Left lung (tissue), 10 donors: ENCODE results near the gene LAMA5. TPM values are rescaled to one million over a fixed set of nuclear protein-coding genes. Genes with fewer than 3 reads are reported as not detected.

Source experiments
- ATAC-seq: fragments of 200-7000 bp; cut with Tn5 transposase; one replicate; pipeline ENCODE4 v1.9.1; 2020; ENCODE audit warnings: moderate library complexity
- DNase-seq, 4 donors: peaks; one replicate each; pipeline ENCODE4 v3.0.0-alpha.2; 2013 to 2020
- H3K27ac ChIP-seq, 2 donors: fragments of 200-600 bp; sonication (generic) in 1 of 2; one replicate each; pipeline versions ENCODE4 v1.5.0 to v1.8.0; 2020 to 2021
- H3K27me3 ChIP-seq, 2 donors: fragments of 200-600 bp; sonication (generic) in 1 of 2; one replicate each; pipeline versions ENCODE4 v1.5.0 to v1.8.0; 2020 to 2021
- H3K36me3 ChIP-seq, 2 donors: fragments of 200-600 bp; sonication (generic) in 1 of 2; one replicate each; pipeline versions ENCODE4 v1.5.0 to v1.8.0; 2020 to 2021
- H3K4me1 ChIP-seq, 2 donors: fragments of 200-600 bp; one replicate each; pipeline ENCODE4 v1.8.0; 2021
- H3K4me3 ChIP-seq, 2 donors: fragments of 200-600 bp; sonication (generic) in 1 of 2; one replicate each; pipeline versions ENCODE4 v1.5.0 to v1.8.0; 2020 to 2021; ENCODE audit warnings: mild to moderate bottlenecking in 1 of 2
- H3K9me3 ChIP-seq, 2 donors: fragments of 200-600 bp; sonication (generic) in 1 of 2; one replicate each; pipeline versions ENCODE4 v1.5.0 to v1.8.0; 2020 to 2021
- CTCF ChIP-seq, 2 donors: fragments of 200-600 bp; sonication (generic) in 1 of 2; IDR thresholded peaks; one replicate each; pipeline versions ENCODE4 v1.5.0 to v1.8.0; 2021; ENCODE audit warnings: antibody characterized with exemption in 2 of 2
- intact Hi-C, 2 donors: fragments of 100-400 bp; cut with DNase I; formaldehyde crosslinking; loops; one replicate each; pipeline versions ENCODE4 v1.11.2 to v1.14.2; 2022
- polyA plus RNA-seq, 6 donors: library from polyadenylated mRNA; unstranded; fragments of 120-200 nt; gene quantifications; one replicate each; pipeline ENCODE4 v1.2.1, GENCODE V29; 2013; ENCODE audit not compliant: insufficient read length in 6 of 6
- total RNA-seq, 2 donors: library from RNA; stranded (reverse); fragmentation: NEBNext Ultra II Directional; extraction: Animal tissue kit (Norgen Biotek cat#: 25700); gene quantifications; one replicate each; pipeline ENCODE4 v1.2.1, GENCODE V29; 2021
- donor health status: DM: no; HTN: yes; CAD: no.
- donor health status: DM: no; HTN: no; CAD: no.

LAMA5 gene
- total and polyA plus RNA-seq, 8 donors = 123 to 267 (median 158) TPM

DNA sequence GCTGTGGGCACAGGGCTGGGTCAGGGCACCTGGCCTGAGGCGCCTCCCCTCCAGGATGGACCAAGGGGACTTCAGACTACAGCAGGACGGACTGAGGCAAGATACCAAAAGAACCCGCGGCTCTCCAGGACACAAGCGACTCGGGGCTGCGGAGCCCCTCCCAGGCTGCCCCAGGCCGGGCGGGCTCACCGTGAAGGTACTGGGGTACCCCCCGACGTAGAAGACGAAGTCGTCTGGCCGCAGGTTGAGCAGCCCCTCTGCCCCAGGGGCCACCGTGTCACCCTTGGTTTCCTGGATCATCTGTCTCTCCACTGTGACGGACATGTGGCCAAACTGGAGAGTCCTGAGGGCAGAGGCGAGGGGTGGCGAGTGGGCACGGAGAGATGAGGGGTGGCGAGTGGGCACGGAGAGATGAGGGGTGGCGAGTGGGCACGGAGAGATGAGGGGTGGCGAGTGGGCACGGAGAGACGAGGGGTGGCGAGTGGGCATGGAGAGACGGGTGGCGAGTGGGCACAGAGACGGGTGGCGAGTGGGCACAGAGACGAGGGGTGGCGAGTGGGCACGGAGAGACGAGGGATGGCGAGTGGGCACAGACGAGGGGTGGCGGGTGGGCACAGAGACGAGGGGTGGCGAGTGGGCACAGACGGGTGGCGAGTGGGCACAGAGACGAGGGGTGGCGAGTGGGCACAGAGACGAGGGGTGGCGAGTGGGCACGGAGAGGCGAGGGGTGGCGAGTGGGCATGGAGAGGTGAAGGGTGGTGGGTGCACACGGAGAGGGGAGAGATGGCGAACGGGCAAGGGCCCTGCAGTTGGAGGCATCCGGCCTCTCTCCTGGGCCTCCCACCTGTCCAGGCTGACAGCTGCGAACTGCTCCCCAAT is 53.4 kb downstream of the LAMA5 start:
- H3K36me3 ChIP-seq = peaks cover 0 to 89% of the 10 kb centered on the region in 2 donors
- no peak for ATAC-seq
- TF ChIP-seq CTCF (IDR thresholded peaks at IDR 0.05) = no peak

GRCh38 chr20:62313021-62313420 is 54.1 kb downstream of the LAMA5 start:
- no peaks in the 10 kb centered on the region for H3K9me3 ChIP-seq
- TF ChIP-seq CTCF (IDR thresholded peaks at IDR 0.05) = no peak
- no peaks in the 10 kb centered on the region for H3K4me1 ChIP-seq
- peaks cover 0 to 91% of the 10 kb centered on the region in 2 donors for H3K36me3 ChIP-seq
- H3K4me3 ChIP-seq = no peak overlapping the region
- ATAC-seq (no peak), DNase-seq (no peak)
- intact Hi-C loops = no loop called here
- H3K27me3 ChIP-seq = no peaks in the 10 kb centered on the region
- H3K27ac ChIP-seq = no peak overlapping the region

More for the DNA sequence above, 53.4 kb downstream of the LAMA5 start:
- no peaks in the 10 kb centered on the region for H3K27me3 ChIP-seq
- no peak overlapping the region for H3K4me3 ChIP-seq
- no peaks in the 10 kb centered on the region for H3K4me1 ChIP-seq
- intact Hi-C loops = no loop called here
- H3K27ac ChIP-seq = no peak overlapping the region
- H3K9me3 ChIP-seq = no peaks in the 10 kb centered on the region
- no peak for DNase-seq

DNA sequence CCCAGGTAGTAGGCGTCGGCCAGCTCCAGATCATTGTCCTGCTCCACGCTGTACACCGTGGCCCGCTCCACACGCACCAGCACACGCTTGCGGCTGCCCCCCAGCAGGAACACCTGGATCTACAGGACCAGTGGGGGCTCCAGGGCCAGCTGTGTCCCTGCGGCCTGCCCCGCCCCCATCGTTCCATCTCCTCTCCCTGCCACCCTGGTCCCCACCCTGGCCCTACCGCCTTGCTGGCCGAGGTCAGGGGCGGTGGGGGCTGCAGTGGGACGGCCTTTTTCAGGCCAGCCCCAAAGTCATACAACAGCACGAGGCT is 54.5 kb downstream of the LAMA5 start:
- DNase-seq (no peak), ATAC-seq (no peak)
- TF ChIP-seq CTCF (IDR thresholded peaks at IDR 0.05) = no peak
- H3K4me3 ChIP-seq = no peak overlapping the region
- no peaks in the 10 kb centered on the region for H3K9me3 ChIP-seq
- H3K27ac ChIP-seq = no peak overlapping the region
- no peaks in the 10 kb centered on the region for H3K27me3 ChIP-seq
- H3K4me1 ChIP-seq = no peaks in the 10 kb centered on the region
- H3K36me3 ChIP-seq = peaks cover 0 to 95% of the 10 kb centered on the region in 2 donors
- intact Hi-C loops = no loop called here

DNA sequence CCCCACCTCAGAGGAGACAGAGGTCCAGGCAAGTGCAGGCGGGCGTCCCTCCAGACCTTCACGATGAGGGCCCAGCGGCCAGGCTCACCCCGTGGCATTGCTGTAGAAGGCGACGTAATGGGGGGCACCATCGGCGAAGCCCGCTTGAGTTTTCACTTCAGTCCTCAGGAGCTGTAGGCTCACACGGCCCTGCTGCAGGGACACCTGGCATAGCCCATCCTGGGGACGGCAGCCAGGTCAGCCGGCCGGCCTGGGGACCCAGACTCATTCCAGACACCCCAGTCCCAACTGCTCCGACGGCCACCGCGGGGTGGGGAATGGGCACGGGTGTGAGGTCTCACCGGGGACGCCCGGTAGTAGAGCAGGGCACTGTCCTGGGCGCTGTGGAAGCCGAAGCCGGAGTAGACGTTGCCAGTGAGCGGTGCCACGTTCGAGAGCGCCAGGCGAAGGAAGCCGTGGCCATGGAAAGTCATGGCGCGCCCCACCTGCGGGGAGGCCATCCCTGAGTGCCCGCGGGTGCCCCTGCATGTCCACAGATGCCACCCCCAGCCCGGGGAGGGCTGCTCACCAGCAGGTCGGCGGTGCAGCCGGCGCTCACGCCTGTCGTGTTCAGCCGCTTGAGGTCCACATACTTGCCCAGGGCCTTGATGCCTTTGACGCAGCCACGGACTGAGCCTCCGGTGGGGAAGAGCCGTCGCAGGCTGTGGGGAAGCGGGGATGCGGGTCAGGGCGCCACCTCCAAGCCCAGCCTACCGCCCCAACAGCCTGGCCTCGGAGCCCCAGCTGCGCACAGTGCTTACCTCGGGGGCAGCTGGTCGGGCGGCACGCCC is 55.1 kb downstream of the LAMA5 start:
- DNase-seq = no peak
- no peak overlapping the region for H3K27ac ChIP-seq
- no peaks in the 10 kb centered on the region for H3K9me3 ChIP-seq
- no peak for TF ChIP-seq CTCF (IDR thresholded peaks at IDR 0.05)
- H3K27me3 ChIP-seq = no peaks in the 10 kb centered on the region
- no peak for ATAC-seq
- no peak overlapping the region for H3K4me3 ChIP-seq
- no peaks in the 10 kb centered on the region for H3K4me1 ChIP-seq
- peaks cover 0 to 95% of the 10 kb centered on the region in 2 donors for H3K36me3 ChIP-seq
- intact Hi-C loops = no loop called here

DNA sequence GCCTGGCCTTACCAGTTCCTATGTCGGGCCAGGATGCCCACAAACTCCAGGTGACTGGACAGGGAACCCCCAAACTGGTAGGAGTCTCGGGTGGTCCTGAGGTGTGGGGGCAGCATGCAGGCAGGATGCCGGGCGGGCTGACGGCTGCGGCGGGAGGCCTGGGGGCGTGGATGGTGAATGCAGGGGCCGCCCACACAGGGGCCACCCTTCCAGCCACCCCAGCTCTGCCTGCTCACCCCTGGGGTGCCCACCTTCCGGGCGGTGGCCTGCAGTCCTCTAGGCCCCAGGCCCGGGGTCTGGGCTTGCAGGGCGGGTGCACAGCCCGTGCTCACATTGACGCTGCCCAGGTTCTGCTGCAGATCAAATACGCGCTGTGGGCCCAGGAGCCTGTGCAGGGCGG is 56.0 kb downstream of the LAMA5 start:
- Histone ChIP-seq H3K4me1 (no peaks in the 10 kb centered on the region), H3K36me3 (peaks cover 0 to 95% of the 10 kb centered on the region in 2 donors), H3K27ac (no peak overlapping the region), H3K4me3 (no peak overlapping the region), H3K27me3 (no peaks in the 10 kb centered on the region), H3K9me3 (no peaks in the 10 kb centered on the region)
- TF ChIP-seq CTCF (IDR thresholded peaks at IDR 0.05) = no peak
- intact Hi-C loops = no loop called here
- DNase-seq = no peak
- no peak for ATAC-seq
